Peyer's patch (tissue), 4 donors: Measurements from ENCODE around the gene CDKAL1. TPM values are rescaled to one million over a fixed set of nuclear protein-coding genes. Genes with fewer than 3 reads are reported as not detected.
"Not testable (repeated sequence)": the region's sequence is repeated elsewhere in the genome, so short reads cannot be mapped to it uniquely, and the experiment has no call there.

ENCODE experiments used
- DNase-seq, 3 donors: peaks; one replicate each; pipeline ENCODE4 v3.0.0-alpha.2; 2017 to 2019
- H3K27ac ChIP-seq, 4 donors: fragments of 200-600 bp; sonication (generic); one replicate each; pipeline ENCODE4 v1.5.1; 2016 to 2019
- H3K27me3 ChIP-seq, 2 donors: fragments of 200-600 bp; sonication (generic); one replicate each; pipeline ENCODE4 v1.5.1; 2019
- H3K36me3 ChIP-seq, 3 donors: fragments of 200-600 bp; sonication (generic); one replicate each; pipeline ENCODE4 v1.5.1; 2016 to 2019
- H3K4me1 ChIP-seq, 4 donors: fragments of 200-600 bp; sonication (generic); one replicate each; pipeline ENCODE4 v1.5.1; 2016 to 2019
- H3K4me3 ChIP-seq, 4 donors: fragments of 200-600 bp; sonication (generic); 1 replicate in 3 of 4; 2 replicates in 1 of 4; pipeline ENCODE4 v1.5.1; 2016 to 2019; ENCODE audit warnings: mild to moderate bottlenecking in 1 of 4
- H3K9me3 ChIP-seq, 4 donors: fragments of 200-600 bp; sonication (generic); one replicate each; pipeline ENCODE4 v1.5.1; 2016 to 2019; ENCODE audit warnings: mild to moderate bottlenecking in 1 of 4
- POLR2A ChIP-seq, 2 donors: fragments of 450-650 bp; IDR thresholded peaks; one replicate each; pipeline ENCODE4 v1.5.1; 2017; ENCODE audit warnings: antibody characterized with exemption in 2 of 2, mild to moderate bottlenecking in 2 of 2, moderate library complexity in 2 of 2
- total RNA-seq, 4 donors: library from RNA; depleted of rRNA; stranded (reverse); fragments of >200 nt; gene quantifications; one replicate each; pipeline ENCODE4 v1.1.0, GENCODE V29; 2016
- TF ChIP-seq, protein P1 (sequence below), 6 experiments: fragments of 450-650 bp in 4 of 6; fragments of 200-600 bp in 2 of 6; sonication (generic) in 1 of 6; IDR thresholded peaks; one replicate each; pipeline ENCODE4 v1.5.1; 2017 to 2019; ENCODE audit warnings: antibody characterized with exemption in 6 of 6, mild to moderate bottlenecking in 3 of 6, moderate library complexity in 1 of 6

The CDKAL1 gene
- total RNA-seq, 4 donors from 2014 or later = 10.3 to 31.4 (median 11.6) TPM

- no peak overlapping the region for H3K4me3 ChIP-seq
- H3K27me3 ChIP-seq = no peaks in the 10 kb centered on the region
- no peaks in the 10 kb centered on the region for H3K36me3 ChIP-seq
- H3K27ac ChIP-seq = no peak overlapping the region
- no peak for DNase-seq
- H3K9me3 ChIP-seq = no peaks in the 10 kb centered on the region
- TF ChIP-seq POLR2A (IDR thresholded peaks at IDR 0.05) = no peak
- TF ChIP-seq, protein P1, sequence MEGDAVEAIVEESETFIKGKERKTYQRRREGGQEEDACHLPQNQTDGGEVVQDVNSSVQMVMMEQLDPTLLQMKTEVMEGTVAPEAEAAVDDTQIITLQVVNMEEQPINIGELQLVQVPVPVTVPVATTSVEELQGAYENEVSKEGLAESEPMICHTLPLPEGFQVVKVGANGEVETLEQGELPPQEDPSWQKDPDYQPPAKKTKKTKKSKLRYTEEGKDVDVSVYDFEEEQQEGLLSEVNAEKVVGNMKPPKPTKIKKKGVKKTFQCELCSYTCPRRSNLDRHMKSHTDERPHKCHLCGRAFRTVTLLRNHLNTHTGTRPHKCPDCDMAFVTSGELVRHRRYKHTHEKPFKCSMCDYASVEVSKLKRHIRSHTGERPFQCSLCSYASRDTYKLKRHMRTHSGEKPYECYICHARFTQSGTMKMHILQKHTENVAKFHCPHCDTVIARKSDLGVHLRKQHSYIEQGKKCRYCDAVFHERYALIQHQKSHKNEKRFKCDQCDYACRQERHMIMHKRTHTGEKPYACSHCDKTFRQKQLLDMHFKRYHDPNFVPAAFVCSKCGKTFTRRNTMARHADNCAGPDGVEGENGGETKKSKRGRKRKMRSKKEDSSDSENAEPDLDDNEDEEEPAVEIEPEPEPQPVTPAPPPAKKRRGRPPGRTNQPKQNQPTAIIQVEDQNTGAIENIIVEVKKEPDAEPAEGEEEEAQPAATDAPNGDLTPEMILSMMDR (IDR thresholded peaks at IDR 0.05) = no peak
- no peaks in the 10 kb centered on the region for H3K4me1 ChIP-seq
Observed at GRCh38 chr6:20746024-20746423, 211.8 kb downstream of the CDKAL1 start.

DNA sequence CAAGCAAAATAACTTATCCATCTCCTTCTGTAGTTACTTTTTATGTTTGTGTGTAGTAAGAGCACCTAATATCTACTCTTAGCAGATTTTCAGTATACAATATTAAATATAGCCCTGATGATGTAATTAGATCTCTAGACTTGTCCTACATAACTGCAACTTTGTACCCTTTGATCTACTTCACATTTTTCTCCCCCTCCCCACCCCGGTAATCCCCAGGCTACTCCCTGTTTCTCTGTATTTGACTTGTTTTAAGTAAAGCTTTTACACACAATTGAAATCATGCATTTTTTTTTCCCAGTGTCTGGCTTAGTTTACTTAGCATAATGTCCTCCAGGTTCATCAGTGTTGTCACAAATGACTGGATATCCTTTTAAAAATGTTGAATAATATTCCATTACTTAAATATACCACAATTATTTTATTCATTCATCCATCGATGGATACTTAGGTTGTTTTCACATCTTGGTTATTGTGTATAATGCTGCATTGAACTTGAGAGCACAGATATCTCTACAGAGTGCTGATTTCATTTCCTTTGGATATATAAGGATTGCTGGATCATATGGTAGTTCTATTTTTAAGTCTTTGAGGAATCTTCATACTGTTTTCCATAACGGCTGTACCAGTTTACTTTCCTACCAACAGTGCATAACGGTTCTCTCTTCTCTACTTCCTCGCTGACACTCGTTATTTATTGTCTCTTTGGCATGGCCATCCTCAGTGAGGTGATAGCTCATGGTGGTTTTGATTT is 212.7 kb downstream of the CDKAL1 start:
- H3K27me3 ChIP-seq = no peaks in the 10 kb centered on the region
- H3K9me3 ChIP-seq = no peaks in the 10 kb centered on the region
- no peak overlapping the region for H3K4me3 ChIP-seq
- TF ChIP-seq POLR2A (IDR thresholded peaks at IDR 0.05) = no peak
- TF ChIP-seq, protein P1 (IDR thresholded peaks at IDR 0.05) = no peak
- H3K4me1 ChIP-seq = peaks cover 0 to 4% (median 0%) of the 10 kb centered on the region in 4 donors
- H3K27ac ChIP-seq = no peak overlapping the region
- no peaks in the 10 kb centered on the region for H3K36me3 ChIP-seq
- DNase-seq = no peak

DNA sequence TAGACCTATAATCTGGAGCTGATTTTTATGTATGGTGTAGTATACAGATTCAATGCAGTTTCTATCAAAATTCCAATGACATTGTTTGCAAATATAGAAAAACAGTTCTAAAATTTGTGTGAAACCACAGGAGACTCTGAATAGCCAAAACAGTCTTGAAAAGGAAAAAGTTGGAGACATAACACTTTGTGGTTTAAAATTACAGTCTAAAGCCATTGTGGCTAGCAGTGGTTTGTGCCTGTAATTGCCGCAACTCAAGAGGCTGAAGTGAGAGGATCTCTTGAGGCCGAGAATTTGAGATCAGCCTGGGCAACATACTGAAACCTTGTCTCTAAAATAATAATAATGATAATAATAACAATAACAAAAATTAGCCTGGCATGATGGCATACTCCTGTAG is 213.7 kb downstream of the CDKAL1 start:
- Histone ChIP-seq H3K36me3 (no peaks in the 10 kb centered on the region), H3K27ac (no peak overlapping the region), H3K4me1 (peaks cover 0 to 4% (median 0%) of the 10 kb centered on the region in 4 donors), H3K27me3 (no peaks in the 10 kb centered on the region), H3K4me3 (no peak overlapping the region), H3K9me3 (no peaks in the 10 kb centered on the region)
- DNase-seq = no peak
- no peak for TF ChIP-seq POLR2A (IDR thresholded peaks at IDR 0.05)
- TF ChIP-seq, protein P1 (IDR thresholded peaks at IDR 0.05) = no peak

- Histone ChIP-seq H3K4me1 (peaks cover 0 to 4% (median 0%) of the 10 kb centered on the region in 4 donors), H3K36me3 (no peaks in the 10 kb centered on the region), H3K4me3 (no peak overlapping the region), H3K27ac (no peak overlapping the region), H3K9me3 (no peaks in the 10 kb centered on the region), H3K27me3 (no peaks in the 10 kb centered on the region)
- TF ChIP-seq POLR2A (IDR thresholded peaks at IDR 0.05) = no peak
- TF ChIP-seq, protein P1 (IDR thresholded peaks at IDR 0.05) = no peak
- DNase-seq = no peak
Observed at GRCh38 chr6:20751293-20751935, 217.2 kb downstream of the CDKAL1 start.

DNA sequence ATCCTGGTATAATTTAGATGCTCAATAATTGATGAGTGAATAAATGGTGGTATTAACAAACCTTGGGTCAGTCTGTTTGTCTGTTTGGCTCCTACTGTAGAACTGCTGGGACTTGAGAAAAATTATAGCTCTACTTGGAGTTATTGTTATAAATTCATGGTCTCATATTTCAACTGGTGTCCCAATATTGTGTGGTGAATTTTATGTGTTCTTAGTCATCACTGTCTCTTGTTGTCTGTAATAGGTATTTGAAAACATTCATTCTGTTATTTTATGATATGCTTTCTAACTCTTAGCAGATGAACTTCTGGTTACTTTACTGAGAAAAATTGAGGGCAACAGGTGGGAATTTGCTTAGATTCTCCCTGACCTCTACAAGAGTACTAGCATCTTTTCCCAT is 221.4 kb downstream of the CDKAL1 start:
- Histone ChIP-seq H3K36me3 (no peaks in the 10 kb centered on the region), H3K27me3 (no peaks in the 10 kb centered on the region), H3K4me1 (peaks cover 0 to 4% (median 0%) of the 10 kb centered on the region in 4 donors), H3K27ac (no peak overlapping the region), H3K9me3 (no peaks in the 10 kb centered on the region), H3K4me3 (no peak overlapping the region)
- TF ChIP-seq POLR2A (IDR thresholded peaks at IDR 0.05) = no peak
- TF ChIP-seq, protein P1 (IDR thresholded peaks at IDR 0.05) = no peak
- DNase-seq = no peak

GRCh38 chr6:20756584-20757147 is 222.4 kb downstream of the CDKAL1 start:
- not testable (repeated sequence) for H3K27me3 ChIP-seq

More at GRCh38 chr6:20756584-20757147, 222.4 kb downstream of the CDKAL1 start:
- H3K27ac ChIP-seq, H3K36me3 ChIP-seq, H3K9me3 ChIP-seq, H3K4me1 ChIP-seq, DNase-seq, H3K4me3 ChIP-seq: not testable (repeated sequence)
